HEK293T (cell line): ENCODE data around the gene ANKRD60.

Experiments used
- BHLHE40 ChIP-seq: fragments of 450-650 bp; IDR thresholded peaks from 2 replicates; pipeline ENCODE4 v1.6.1; 2016; ENCODE audit warnings: mild to moderate bottlenecking, moderate library complexity, borderline replicate concordance
- FOXA1 ChIP-seq: fragments of 450-650 bp; IDR thresholded peaks from 2 replicates; pipeline ENCODE4 v1.6.1; 2016; ENCODE audit warnings: mild to moderate bottlenecking
- HDGF ChIP-seq: fragments of 450-650 bp; IDR thresholded peaks from 2 replicates; pipeline ENCODE4 v1.6.1; 2017; ENCODE audit warnings: antibody characterized with exemption, borderline replicate concordance
- PKNOX1 ChIP-seq: fragments of 450-650 bp; IDR thresholded peaks from 2 replicates; pipeline ENCODE4 v1.6.1; 2016
- SP1 ChIP-seq: fragments of 450-650 bp; IDR thresholded peaks from 2 replicates; pipeline ENCODE4 v1.6.1; 2017
- SUZ12 ChIP-seq: fragments of 450-650 bp; IDR thresholded peaks from 2 replicates; pipeline ENCODE4 v1.6.1; 2016; ENCODE audit warnings: mild to moderate bottlenecking
- TARDBP ChIP-seq: fragments of 450-650 bp; IDR thresholded peaks from 2 replicates; pipeline ENCODE4 v1.6.1; 2016
- ZNF384 ChIP-seq: fragments of 450-650 bp; IDR thresholded peaks from 2 replicates; pipeline ENCODE4 v1.6.1; 2016

- TF ChIP-seq ZNF384 (no peak), SUZ12 (no peak), PKNOX1 (no peak), TARDBP (no peak), FOXA1 (no peak), SP1 (no peak), BHLHE40 (no peak), HDGF (no peak)
Measured at GRCh38 chr20:58219342-58219700, 9.1 kb downstream of the ANKRD60 start.
